ENCODE data around the gene KAT6B.

KAT6B gene

DNA sequence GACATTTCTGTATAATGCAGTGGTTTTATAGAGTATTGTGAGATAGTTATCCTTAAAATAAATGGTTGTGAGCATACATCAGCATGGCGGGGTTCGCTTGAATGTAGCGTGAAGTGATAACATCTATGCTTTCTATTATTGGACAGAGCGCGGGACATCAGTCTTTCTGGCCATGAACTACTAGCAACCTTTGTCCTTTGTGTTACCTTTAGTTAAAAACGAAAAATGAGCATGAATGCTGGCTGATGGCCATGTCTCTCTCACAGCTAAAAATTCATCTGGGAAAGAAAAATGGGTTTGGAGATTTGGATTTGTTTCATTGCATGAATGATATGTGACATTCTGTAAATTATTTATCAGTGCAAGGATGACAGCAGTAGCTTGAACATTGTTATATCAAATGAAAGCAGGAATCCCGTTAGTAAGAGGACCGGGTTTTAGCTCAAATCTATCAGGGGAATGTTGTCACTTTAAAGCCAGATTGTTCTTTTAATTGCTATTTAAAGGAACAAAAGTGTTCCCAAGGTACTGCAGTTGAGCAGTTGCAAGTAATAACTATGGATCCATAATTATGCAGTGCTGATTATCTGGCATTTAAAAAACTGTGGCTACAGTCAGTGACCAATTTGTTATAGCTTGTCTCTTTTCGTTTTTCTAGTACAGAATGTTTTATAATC, 131.0 kb downstream of the KAT6B start:
- FAIRE-seq: no peak

GRCh38 chr10:74958316-74958715, 131.9 kb downstream of the KAT6B start:
- FAIRE-seq: peak; percentile 64

DNA sequence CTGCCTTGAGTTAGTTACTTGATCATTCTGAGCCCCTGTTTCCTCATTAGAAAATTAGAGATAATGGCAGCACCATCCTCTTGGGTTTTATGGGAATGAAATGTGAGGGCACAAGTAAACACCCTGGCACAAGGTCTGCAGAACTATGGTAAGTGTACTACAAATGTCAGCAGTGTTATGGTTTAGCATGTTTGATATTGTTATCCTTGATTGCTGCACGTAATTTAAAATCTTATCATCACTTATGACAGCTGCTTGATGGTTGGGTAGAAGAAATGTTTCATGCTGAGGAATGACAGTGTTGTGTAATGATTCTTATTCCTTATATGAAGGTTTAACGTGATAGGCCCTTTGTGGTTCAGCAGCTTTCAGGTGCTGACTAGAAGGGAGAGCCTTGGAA, 134.3 kb downstream of the KAT6B start:
- no peak for FAIRE-seq

DNA sequence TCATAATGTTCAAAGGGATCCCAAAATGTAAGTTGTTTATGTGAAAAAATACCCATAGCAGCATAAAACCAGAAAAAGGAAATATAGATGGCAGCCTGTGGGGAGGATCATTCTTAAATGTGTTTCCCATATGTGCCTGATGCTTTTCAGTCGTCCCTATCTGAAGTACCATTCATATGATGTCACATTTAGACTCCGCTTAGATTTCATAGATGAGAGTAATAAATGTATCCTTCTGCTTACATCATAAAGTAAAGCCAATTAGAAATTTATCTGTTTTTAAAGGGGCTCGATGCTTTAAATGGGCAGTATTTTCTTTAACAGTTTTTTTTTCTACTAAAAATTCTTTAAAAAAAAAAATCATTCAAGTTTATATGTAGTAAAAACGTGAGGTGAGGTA, 136.1 kb downstream of the KAT6B start:
- FAIRE-seq: no peak

- FAIRE-seq: no peak
Observed at GRCh38 chr10:74963549-74963948, 137.1 kb downstream of the KAT6B start.

- peak; percentile 96 for FAIRE-seq
Observed at GRCh38 chr10:74967911-74968666, 141.7 kb downstream of the KAT6B start.

DNA sequence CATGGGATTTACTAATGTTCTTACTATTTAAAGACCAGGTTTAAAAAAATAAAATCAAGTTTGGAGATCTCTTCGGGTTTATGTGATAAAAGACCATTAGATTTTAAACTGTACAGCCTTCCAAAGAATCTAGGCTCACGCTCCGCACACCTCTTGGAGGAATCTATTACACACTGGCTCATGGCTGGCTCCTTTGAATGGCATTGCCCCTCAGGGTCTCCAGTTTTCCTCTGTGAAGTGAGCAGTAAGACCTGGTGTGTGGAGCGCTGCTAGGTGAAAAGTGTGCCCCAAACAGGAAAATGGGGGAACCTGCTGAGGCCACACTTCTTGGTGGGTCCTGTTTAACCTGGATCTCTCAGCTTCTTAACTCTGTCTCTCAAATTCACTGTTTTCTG, 142.3 kb downstream of the KAT6B start:
- FAIRE-seq: no peak

- no peak for FAIRE-seq
Observed at GRCh38 chr10:74969093-74969492, 142.7 kb downstream of the KAT6B start.

DNA sequence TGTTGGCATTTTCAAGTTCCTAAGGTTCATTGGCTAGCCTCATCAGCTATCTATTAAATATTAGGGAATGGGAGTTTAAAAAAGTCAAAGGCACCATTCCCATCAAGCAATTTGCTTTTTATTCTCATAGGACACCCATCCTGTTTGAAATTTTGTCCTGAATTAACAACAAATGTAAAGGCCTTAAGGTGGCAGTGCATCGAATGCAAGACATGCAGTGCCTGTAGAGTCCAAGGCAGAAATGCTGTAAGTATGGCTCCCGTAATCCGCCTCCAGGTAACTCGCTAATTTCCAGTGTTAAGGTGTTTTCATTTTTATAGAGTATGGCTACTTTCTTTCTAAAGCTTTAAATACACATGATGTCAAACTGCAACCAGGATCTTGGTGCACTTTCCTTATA, 143.1 kb downstream of the KAT6B start:
- no peak for FAIRE-seq

- no peak for FAIRE-seq
Observed at GRCh38 chr10:74973741-74974392, 147.5 kb downstream of the KAT6B start.

- FAIRE-seq: no peak
Observed at GRCh38 chr10:74975758-74976157, 149.4 kb downstream of the KAT6B start.

- no peak for FAIRE-seq
Observed at GRCh38 chr10:74976565-74976964, 150.2 kb downstream of the KAT6B start.

DNA sequence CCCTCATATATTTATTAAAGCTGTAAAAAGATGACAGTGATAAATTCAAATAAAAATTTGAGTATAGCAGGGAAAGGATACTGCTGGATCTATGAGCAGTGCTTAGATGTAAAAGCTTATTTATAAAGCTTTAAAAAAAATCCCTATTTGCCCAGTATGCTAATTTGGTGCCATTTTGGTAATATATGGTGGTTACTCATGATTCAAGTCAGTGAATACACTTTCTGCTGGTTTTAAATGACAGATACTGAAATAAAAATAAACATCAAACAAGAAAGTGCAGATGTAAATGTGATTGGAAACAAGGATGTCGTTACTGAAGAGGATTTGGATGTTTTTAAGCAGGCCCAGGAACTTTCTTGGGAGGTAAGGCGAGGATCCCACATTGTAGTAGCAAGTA, 150.7 kb downstream of the KAT6B start:
- FAIRE-seq: peak; percentile 78

GRCh38 chr10:74977913-74978847, 151.8 kb downstream of the KAT6B start:
- FAIRE-seq: no peak

DNA sequence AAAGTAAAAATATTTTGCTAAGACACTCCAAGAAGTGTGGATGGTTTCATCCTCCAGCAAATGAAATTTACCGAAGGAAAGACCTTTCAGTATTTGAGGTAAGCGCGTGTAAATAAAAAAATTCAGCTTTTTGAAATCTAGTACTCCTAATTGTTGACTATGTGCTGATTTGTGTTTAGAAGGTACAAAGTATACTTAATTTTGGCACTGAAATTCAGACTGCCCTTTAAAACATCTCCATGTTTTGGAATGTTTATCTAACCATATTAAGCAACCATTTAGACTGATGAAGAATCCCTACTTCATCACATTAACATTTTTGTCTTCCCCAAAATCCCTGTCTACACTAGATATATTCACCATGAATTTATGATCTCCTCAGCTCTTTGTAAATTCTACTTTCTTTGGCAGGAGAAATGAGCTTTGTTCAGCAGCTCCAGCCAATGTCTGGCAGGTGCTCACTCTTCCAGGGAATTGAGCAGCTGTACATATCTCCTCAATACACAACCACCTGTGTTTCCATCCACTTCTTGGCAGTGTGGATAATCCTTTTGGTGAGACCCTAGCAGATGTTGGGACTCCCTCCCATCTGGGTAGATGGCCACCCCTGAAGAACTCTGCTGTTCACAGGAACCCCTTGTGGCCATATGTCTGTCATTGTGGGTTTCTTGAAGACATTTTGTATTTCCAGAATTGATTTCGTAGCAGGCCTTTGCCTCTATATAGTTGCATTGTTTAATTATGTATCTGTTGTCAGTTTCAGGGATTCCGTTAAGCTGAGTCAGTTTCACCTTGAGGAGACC, 155.6 kb downstream of the KAT6B start:
- FAIRE-seq: no peak

DNA sequence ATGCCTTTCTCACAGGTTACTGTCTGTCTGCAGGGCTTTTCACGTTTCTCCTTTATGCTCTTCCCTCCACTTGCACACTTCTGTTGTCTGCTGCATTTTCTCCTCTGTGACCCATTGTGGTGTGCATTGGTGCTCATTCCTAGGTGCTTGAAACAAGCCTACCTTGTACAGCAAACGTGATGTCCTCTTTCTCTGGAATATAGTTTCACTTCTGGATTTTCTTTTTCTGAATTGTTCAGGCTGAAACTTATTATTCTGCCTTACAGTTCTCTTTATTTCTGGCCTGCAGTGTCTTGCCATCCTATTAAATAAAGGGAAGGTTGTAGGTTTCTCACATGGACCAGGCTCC, 156.2 kb downstream of the KAT6B start:
- FAIRE-seq: no peak

GRCh38 chr10:74983383-74983782, 157.0 kb downstream of the KAT6B start:
- FAIRE-seq: no peak

DNA sequence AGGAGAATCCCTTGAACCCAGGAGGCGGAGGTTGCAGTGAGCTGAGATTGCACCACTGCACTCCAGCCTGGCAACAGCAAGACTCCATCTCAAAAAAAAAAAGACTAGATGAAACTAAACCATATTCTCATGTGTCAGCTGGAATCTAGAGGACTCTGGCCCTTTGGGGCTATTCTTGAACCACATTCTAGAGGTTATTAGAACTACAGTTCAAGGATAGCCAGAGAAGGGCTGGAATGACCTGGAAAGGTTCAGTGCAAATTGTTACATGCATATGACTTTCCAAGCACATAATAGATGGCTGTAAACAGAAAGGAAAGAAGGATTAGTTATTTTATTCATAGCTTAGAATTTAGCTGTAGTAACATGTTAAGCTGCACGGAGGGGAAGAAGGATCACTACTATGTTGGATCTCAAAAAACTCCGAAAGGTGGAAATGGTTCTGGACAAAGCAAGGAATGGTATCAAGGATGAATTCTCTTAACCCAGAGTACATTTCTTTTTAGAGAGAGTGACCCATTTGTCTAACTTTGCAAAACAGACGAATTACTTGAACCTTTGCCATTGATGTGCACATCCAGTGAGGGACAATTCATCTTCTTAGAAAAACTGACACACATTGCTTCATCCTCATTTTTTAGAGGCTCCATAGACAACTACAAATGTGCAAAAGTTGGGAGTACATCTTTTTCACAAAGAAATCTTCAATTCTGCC, 161.1 kb downstream of the KAT6B start:
- FAIRE-seq: no peak

GRCh38 chr10:74988054-74988775, 161.8 kb downstream of the KAT6B start:
- FAIRE-seq: no peak

- peak; percentile 99 for FAIRE-seq
Observed at GRCh38 chr10:74988832-74989561, 162.6 kb downstream of the KAT6B start.
